ENCODE data around the gene TMEM132A.

Gene TMEM132A

GRCh38 chr11:60934124-60934789, 10.0 kb downstream of the TMEM132A start:
- TF ChIP-seq ZNF274 (IDR thresholded peaks at IDR 0.05; ENCODE audit: low read depth, low read length): no peak
- H3K4me3 ChIP-seq (ENCODE audit: low read length): no peak overlapping the region

GRCh38 chr11:60934790-60935605, 10.7 kb downstream of the TMEM132A start:
- TF ChIP-seq ZNF274 (IDR thresholded peaks at IDR 0.05; ENCODE audit: low read depth, low read length): no peak
- H3K4me3 ChIP-seq (ENCODE audit: low read length): no peak overlapping the region

- TF ChIP-seq ZNF274 (IDR thresholded peaks at IDR 0.05; ENCODE audit: low read depth, low read length): no peak
- no peak overlapping the region for H3K4me3 ChIP-seq (ENCODE audit: low read length)
Measured at GRCh38 chr11:60935676-60936442, 11.6 kb downstream of the TMEM132A start.

- no peak for TF ChIP-seq ZNF274 (IDR thresholded peaks at IDR 0.05; ENCODE audit: low read depth, low read length)
- no peak overlapping the region for H3K4me3 ChIP-seq (ENCODE audit: low read length)
Measured at GRCh38 chr11:60936467-60937143, 12.3 kb downstream of the TMEM132A start.

- no peak for TF ChIP-seq ZNF274 (IDR thresholded peaks at IDR 0.05; ENCODE audit: low read depth, low read length)
- H3K4me3 ChIP-seq (ENCODE audit: low read length): no peak overlapping the region
Measured at GRCh38 chr11:60937144-60937527, 12.9 kb downstream of the TMEM132A start.

GRCh38 chr11:60937811-60938210, 13.6 kb downstream of the TMEM132A start:
- H3K4me3 ChIP-seq (ENCODE audit: low read length): no peak overlapping the region
- no peak for TF ChIP-seq ZNF274 (IDR thresholded peaks at IDR 0.05; ENCODE audit: low read depth, low read length)

GRCh38 chr11:60938500-60938899, 14.2 kb downstream of the TMEM132A start:
- TF ChIP-seq ZNF274 (IDR thresholded peaks at IDR 0.05; ENCODE audit: low read depth, low read length): no peak
- H3K4me3 ChIP-seq (ENCODE audit: low read length): no peak overlapping the region

- TF ChIP-seq ZNF274 (IDR thresholded peaks at IDR 0.05; ENCODE audit: low read depth, low read length): no peak
- H3K4me3 ChIP-seq (ENCODE audit: low read length): no peak overlapping the region
Measured at GRCh38 chr11:60939301-60939700, 15.0 kb downstream of the TMEM132A start.

GRCh38 chr11:60939855-60940254, 15.6 kb downstream of the TMEM132A start:
- H3K4me3 ChIP-seq (ENCODE audit: low read length): no peak overlapping the region
- no peak for TF ChIP-seq ZNF274 (IDR thresholded peaks at IDR 0.05; ENCODE audit: low read depth, low read length)

GRCh38 chr11:60941371-60942119, 17.3 kb downstream of the TMEM132A start:
- H3K4me3 ChIP-seq (ENCODE audit: low read length): no peak overlapping the region

GRCh38 chr11:60942219-60942618, 18.0 kb downstream of the TMEM132A start:
- no peak overlapping the region for H3K4me3 ChIP-seq (ENCODE audit: low read length)
- no peak for TF ChIP-seq ZNF274 (IDR thresholded peaks at IDR 0.05; ENCODE audit: low read depth, low read length)

More at GRCh38 chr11:60941371-60942119, 17.3 kb downstream of the TMEM132A start:
- no peak for TF ChIP-seq ZNF274 (IDR thresholded peaks at IDR 0.05; ENCODE audit: low read depth, low read length)

GRCh38 chr11:60942970-60943565, 18.8 kb downstream of the TMEM132A start:
- TF ChIP-seq ZNF274 (IDR thresholded peaks at IDR 0.05; ENCODE audit: low read depth, low read length): no peak
- H3K4me3 ChIP-seq (ENCODE audit: low read length): no peak overlapping the region

All from GM08714 (cell line).